HEK293T (cell line): ENCODE results near the gene HSFX4.
"Not testable (repeated sequence)": the region's sequence is repeated elsewhere in the genome, so short reads cannot be mapped to it uniquely, and the experiment has no call there.

ENCODE experiments used
- CTCF ChIA-PET: fragments of 350-600 bp; formaldehyde crosslinking; extraction: SDS; loops from one replicate; lab custom pipeline; 2021; ENCODE audit warnings: antibody characterized with exemption, inconsistent platforms; lab: Yijun Ruan, JAX
- POLR2A ChIA-PET: fragments of 350-600 bp; formaldehyde crosslinking; extraction: SDS; loops from one replicate; lab custom pipeline; 2020; ENCODE audit warnings: antibody characterized with exemption, inconsistent platforms; lab: Yijun Ruan, JAX
- DNase-seq: peaks from one replicate; pipeline ENCODE4 v3.0.0; 2012; ENCODE audit warnings: mixed read lengths; ENCODE audit errors: extremely low spot score
- ARNT ChIP-seq: fragments of 450-650 bp; IDR thresholded peaks from 2 replicates; pipeline ENCODE4 v1.6.1; 2017; ENCODE audit warnings: mild to moderate bottlenecking
- BHLHE40 ChIP-seq: fragments of 450-650 bp; IDR thresholded peaks from 2 replicates; pipeline ENCODE4 v1.6.1; 2016; ENCODE audit warnings: mild to moderate bottlenecking, moderate library complexity, borderline replicate concordance
- CTBP1 ChIP-seq: fragments of 450-650 bp; IDR thresholded peaks from 2 replicates; pipeline ENCODE4 v1.6.1; 2016; ENCODE audit warnings: borderline replicate concordance
- ELF4 ChIP-seq: fragments of 450-650 bp; IDR thresholded peaks from 2 replicates; pipeline ENCODE4 v1.6.1; 2017; ENCODE audit warnings: antibody characterized with exemption
- FOXA1 ChIP-seq: fragments of 450-650 bp; IDR thresholded peaks from 2 replicates; pipeline ENCODE4 v1.6.1; 2016; ENCODE audit warnings: mild to moderate bottlenecking
- FOXK2 ChIP-seq: fragments of 450-650 bp; IDR thresholded peaks from 2 replicates; pipeline ENCODE4 v1.6.1; 2016; ENCODE audit warnings: mild to moderate bottlenecking
- FOXM1 ChIP-seq: fragments of 450-650 bp; IDR thresholded peaks from 2 replicates; pipeline ENCODE4 v1.6.1; 2017; ENCODE audit warnings: mild to moderate bottlenecking, borderline replicate concordance
- HDGF ChIP-seq: fragments of 450-650 bp; IDR thresholded peaks from 2 replicates; pipeline ENCODE4 v1.6.1; 2017; ENCODE audit warnings: antibody characterized with exemption, borderline replicate concordance
- L3MBTL2 ChIP-seq: fragments of 450-650 bp; conservative IDR thresholded peaks from 2 replicates; pipeline ENCODE4 v1.6.1; 2016; ENCODE audit warnings: mild to moderate bottlenecking
- LEF1 ChIP-seq: fragments of 450-650 bp; IDR thresholded peaks from 2 replicates; pipeline ENCODE4 v1.6.1; 2017; ENCODE audit warnings: mild to moderate bottlenecking, borderline replicate concordance
- NFRKB ChIP-seq: fragments of 450-650 bp; IDR thresholded peaks from 2 replicates; pipeline ENCODE4 v1.6.1; 2016; ENCODE audit warnings: mild to moderate bottlenecking, moderate library complexity
- PKNOX1 ChIP-seq: fragments of 450-650 bp; IDR thresholded peaks from 2 replicates; pipeline ENCODE4 v1.6.1; 2016
- SP1 ChIP-seq: fragments of 450-650 bp; IDR thresholded peaks from 2 replicates; pipeline ENCODE4 v1.6.1; 2017
- SUZ12 ChIP-seq: fragments of 450-650 bp; IDR thresholded peaks from 2 replicates; pipeline ENCODE4 v1.6.1; 2016; ENCODE audit warnings: mild to moderate bottlenecking
- TARDBP ChIP-seq: fragments of 450-650 bp; IDR thresholded peaks from 2 replicates; pipeline ENCODE4 v1.6.1; 2016
- ZNF384 ChIP-seq: fragments of 450-650 bp; IDR thresholded peaks from 2 replicates; pipeline ENCODE4 v1.6.1; 2016

HSFX4 gene

GRCh38 chrX:149931355-149931754 lies 2.0 kb downstream of the HSFX4 start:
- CTCF ChIA-PET, POLR2A ChIA-PET, DNase-seq: not testable (repeated sequence)

- POLR2A ChIA-PET, CTCF ChIA-PET, DNase-seq: not testable (repeated sequence)
Observed at GRCh38 chrX:149932150-149932549, 2.8 kb downstream of the HSFX4 start.

GRCh38 chrX:149932970-149933369 lies 3.6 kb downstream of the HSFX4 start:
- POLR2A ChIA-PET, CTCF ChIA-PET, DNase-seq: not testable (repeated sequence)

DNA sequence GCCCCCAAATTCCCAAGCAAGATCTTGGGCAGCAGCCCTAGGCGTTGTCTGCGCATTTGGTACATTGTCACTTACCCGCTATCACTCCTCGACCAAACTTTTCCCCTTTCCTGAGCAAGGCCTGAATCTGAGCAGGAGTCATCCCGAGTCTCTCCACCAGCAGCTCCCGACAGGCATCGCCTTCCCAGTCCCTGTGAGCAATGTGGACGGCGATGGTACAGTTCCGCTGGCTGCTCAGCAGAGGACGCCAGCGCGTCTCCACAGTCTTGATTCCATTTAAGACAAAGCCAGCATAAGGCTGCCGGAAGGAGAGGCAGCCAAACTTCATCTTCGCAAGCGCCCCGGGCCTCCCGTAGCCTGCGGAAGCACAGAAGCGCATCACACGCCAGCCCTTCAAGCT lies 4.2 kb downstream of the HSFX4 start:
- POLR2A ChIA-PET, DNase-seq, CTCF ChIA-PET: not testable (repeated sequence)

- CTCF ChIA-PET, DNase-seq, POLR2A ChIA-PET: not testable (repeated sequence)
Observed at GRCh38 chrX:149937328-149937727, 8.0 kb downstream of the HSFX4 start.

- ChIA-PET CTCF (no interaction called here), POLR2A (interaction anchor here (0.8 to 1.4 kb wide), 4 partner anchors 25 to 425 kb away, joined by 3 to 6 read pairs (median 4); partner anchors contain the start of genes EOLA1 and MAMLD1)
- TF ChIP-seq LEF1 (no peak), SP1 (no peak), CTBP1 (no peak), L3MBTL2 (no peak), SUZ12 (no peak), ZNF384 (no peak), BHLHE40 (no peak), FOXM1 (no peak), ELF4 (no peak), HDGF (no peak), TARDBP (no peak)
- DNase-seq, result no peak
Observed at GRCh38 chrX:149937871-149938426, 8.6 kb downstream of the HSFX4 start.

GRCh38 chrX:149938427-149938880 lies 9.1 kb downstream of the HSFX4 start, which contains the start of gene EOLA2:
Gene EOLA2 (minus strand): TSS chrX:149938491. CDS start chrX:149933874, 4,617 bp downstream.
- ChIA-PET CTCF (interaction anchor here (0.6 kb wide), 1 partner anchor 38 kb away, joined by 5 read pairs; no protein-coding TSS in a partner anchor), POLR2A (interaction anchor here (0.8 to 1.4 kb wide), 5 partner anchors 26 to 425 kb away, joined by 3 to 6 read pairs (median 3); partner anchors contain the start of genes EOLA1 and MAMLD1)
- peak; percentile 76 for DNase-seq
- TF ChIP-seq FOXK2 (no peak), LEF1 (no peak), HDGF (peak; percentile 87; the same call in 1 of the 2 replicates), NFRKB (no peak), PKNOX1 (peak; percentile 62; the same call in 1 of the 2 replicates), SP1 (0 out of 2 replicates have a peak, but pooled peaks have one; percentile 14), BHLHE40 (no peak), L3MBTL2 (no peak), FOXM1 (no peak), ZNF384 (no peak)

- DNase-seq, result peak; percentile 78
- TF ChIP-seq ARNT, result no peak
- TF ChIP-seq L3MBTL2, result no peak
- no peak for TF ChIP-seq NFRKB
- no peak for TF ChIP-seq LEF1
- no peak for TF ChIP-seq FOXK2
- TF ChIP-seq FOXM1, result no peak
- no peak for TF ChIP-seq SUZ12
- no peak for TF ChIP-seq HDGF
- no peak for TF ChIP-seq TARDBP
- no peak for TF ChIP-seq PKNOX1
- TF ChIP-seq ELF4, result no peak
- TF ChIP-seq FOXA1, result no peak
- no peak for TF ChIP-seq SP1
- no peak for TF ChIP-seq CTBP1
- no peak for TF ChIP-seq BHLHE40
- ChIA-PET POLR2A (interaction anchor here (0.8 to 1.4 kb wide), 5 partner anchors 26 to 424 kb away, joined by 3 to 6 read pairs (median 3); partner anchors contain the start of genes EOLA1 and MAMLD1), CTCF (interaction anchor here (0.6 kb wide), 1 partner anchor 38 kb away, joined by 5 read pairs; no protein-coding TSS in a partner anchor)
Observed at GRCh38 chrX:149938881-149939654, 9.7 kb downstream of the HSFX4 start.
